WERI-Rb-1 (cell line): ENCODE measurements around the gene VPS13D.

ENCODE experiments used
- DNase-seq: peaks from one replicate; pipeline ENCODE4 v3.0.0-alpha.2; 2020
- H3K27ac ChIP-seq: fragments of 250-450 bp; sonication (Bioruptor Pico); 2 replicates; pipeline ENCODE4 v1.5.1; 2020; ENCODE audit warnings: mild to moderate bottlenecking, moderate library complexity
- H3K27me3 ChIP-seq: fragments of 250-450 bp; sonication (Bioruptor Pico); 2 replicates; pipeline ENCODE4 v1.5.1; 2021; ENCODE audit warnings: mild to moderate bottlenecking, low read depth, moderate library complexity; ENCODE audit not compliant: insufficient read depth, severe bottlenecking
- H3K36me3 ChIP-seq: fragments of 250-450 bp; sonication (Bioruptor Pico); 2 replicates; pipeline ENCODE4 v1.5.1; 2020; ENCODE audit warnings: mild to moderate bottlenecking, moderate library complexity
- H3K4me3 ChIP-seq: 2 replicates; pipeline ENCODE4 v1.5.1; 2011; ENCODE audit warnings: low read depth, mild to moderate bottlenecking, control low read depth, low read length
- H3K9me3 ChIP-seq: fragments of 250-450 bp; sonication (Bioruptor Pico); 2 replicates; pipeline ENCODE4 v1.5.1; 2021; ENCODE audit warnings: mild to moderate bottlenecking, moderate library complexity; ENCODE audit not compliant: severe bottlenecking
- TF ChIP-seq, protein P1 (sequence below): IDR thresholded peaks from 2 replicates; pipeline ENCODE4 v1.5.1; 2011; ENCODE audit warnings: low read depth, mild to moderate bottlenecking, control low read depth, inconsistent platforms, low read length

Gene VPS13D

DNA sequence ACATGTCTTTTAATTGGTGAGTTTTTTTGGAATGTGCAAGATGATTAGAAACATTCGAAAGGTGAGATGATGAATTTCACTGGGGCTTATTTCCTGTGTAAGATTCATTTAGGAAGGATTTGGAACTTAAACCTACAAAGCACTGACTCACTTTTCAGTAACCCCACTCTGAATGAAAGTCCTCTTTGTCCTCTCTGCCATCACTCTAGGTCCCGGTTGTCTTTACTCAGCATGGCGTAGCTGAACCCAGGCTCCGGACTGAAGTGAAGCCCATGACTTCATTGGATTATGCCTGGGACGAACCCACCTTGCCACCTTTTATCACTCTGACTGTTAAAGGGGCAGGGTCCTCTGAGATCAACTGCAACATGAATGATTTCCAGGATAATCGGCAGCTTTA is 139.4 kb downstream of the VPS13D start:
- Histone ChIP-seq H3K9me3 (no peaks in the 10 kb centered on the region), H3K4me3 (no peak overlapping the region), H3K27me3 (no peaks in the 10 kb centered on the region), H3K27ac (no peak overlapping the region), H3K36me3 (no peaks in the 10 kb centered on the region; the same call in none of the 2 replicates)
- no peak for DNase-seq
- TF ChIP-seq, protein P1, sequence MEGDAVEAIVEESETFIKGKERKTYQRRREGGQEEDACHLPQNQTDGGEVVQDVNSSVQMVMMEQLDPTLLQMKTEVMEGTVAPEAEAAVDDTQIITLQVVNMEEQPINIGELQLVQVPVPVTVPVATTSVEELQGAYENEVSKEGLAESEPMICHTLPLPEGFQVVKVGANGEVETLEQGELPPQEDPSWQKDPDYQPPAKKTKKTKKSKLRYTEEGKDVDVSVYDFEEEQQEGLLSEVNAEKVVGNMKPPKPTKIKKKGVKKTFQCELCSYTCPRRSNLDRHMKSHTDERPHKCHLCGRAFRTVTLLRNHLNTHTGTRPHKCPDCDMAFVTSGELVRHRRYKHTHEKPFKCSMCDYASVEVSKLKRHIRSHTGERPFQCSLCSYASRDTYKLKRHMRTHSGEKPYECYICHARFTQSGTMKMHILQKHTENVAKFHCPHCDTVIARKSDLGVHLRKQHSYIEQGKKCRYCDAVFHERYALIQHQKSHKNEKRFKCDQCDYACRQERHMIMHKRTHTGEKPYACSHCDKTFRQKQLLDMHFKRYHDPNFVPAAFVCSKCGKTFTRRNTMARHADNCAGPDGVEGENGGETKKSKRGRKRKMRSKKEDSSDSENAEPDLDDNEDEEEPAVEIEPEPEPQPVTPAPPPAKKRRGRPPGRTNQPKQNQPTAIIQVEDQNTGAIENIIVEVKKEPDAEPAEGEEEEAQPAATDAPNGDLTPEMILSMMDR, result no peak

DNA sequence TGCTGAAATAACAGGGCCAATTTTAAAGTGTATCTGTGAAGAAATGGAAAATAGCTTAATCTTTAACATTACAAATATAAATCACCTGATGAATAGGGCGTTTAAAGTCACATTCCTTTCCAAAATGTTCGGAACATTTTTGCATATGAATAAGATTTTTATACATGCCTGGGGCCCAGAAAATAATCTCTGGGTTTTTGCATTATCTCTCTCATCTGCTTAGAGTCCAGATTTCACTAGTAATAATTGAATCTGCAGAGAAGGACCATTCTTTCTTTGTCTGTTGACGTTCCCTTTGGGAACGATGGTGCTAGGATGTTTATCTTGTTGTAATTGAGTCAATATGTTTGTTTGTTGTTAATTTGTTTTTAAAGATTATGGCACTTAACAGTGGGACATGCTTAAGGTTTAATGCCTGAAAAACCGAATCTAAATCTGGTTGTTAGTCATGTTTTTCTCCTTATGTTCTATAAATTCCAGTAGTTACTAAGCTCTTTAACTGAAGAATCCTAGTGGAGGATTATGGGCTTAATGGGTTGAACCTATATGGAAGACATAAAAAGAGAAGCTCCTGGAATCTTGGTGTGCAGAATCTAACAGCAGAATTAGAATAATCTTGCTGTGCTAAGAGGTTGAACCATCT is 140.6 kb downstream of the VPS13D start:
- TF ChIP-seq, protein P1, result no peak
- Histone ChIP-seq H3K27ac (no peak overlapping the region), H3K27me3 (no peaks in the 10 kb centered on the region), H3K4me3 (no peak overlapping the region), H3K36me3 (no peaks in the 10 kb centered on the region; the same call in 1 of the 2 replicates), H3K9me3 (no peaks in the 10 kb centered on the region)
- DNase-seq, result no peak

DNA sequence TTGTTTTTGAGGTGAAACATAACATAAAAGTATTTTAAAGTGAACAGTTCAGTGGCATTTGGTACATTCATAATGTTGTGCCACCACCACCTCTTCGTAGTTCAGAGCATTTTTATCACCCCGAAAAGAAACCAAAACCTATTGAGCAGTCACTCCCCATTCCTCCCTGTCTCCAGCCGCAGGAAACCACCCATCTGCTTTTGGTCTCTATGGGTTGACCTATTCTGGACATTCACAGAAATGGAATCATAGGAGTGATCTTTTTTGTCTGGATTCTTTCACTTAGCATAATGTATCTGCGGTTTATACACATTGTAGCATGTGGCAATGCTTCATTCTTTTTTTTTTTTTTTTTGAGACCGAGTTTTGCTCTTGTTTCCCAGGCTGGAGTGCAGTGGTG is 141.2 kb downstream of the VPS13D start:
- TF ChIP-seq, protein P1, result no peak
- H3K9me3 ChIP-seq, result no peaks in the 10 kb centered on the region
- DNase-seq, result no peak
- no peak overlapping the region for H3K27ac ChIP-seq
- no peaks in the 10 kb centered on the region; the same call in 1 of the 2 replicates for H3K36me3 ChIP-seq
- no peaks in the 10 kb centered on the region for H3K27me3 ChIP-seq
- H3K4me3 ChIP-seq, result no peak overlapping the region

DNA sequence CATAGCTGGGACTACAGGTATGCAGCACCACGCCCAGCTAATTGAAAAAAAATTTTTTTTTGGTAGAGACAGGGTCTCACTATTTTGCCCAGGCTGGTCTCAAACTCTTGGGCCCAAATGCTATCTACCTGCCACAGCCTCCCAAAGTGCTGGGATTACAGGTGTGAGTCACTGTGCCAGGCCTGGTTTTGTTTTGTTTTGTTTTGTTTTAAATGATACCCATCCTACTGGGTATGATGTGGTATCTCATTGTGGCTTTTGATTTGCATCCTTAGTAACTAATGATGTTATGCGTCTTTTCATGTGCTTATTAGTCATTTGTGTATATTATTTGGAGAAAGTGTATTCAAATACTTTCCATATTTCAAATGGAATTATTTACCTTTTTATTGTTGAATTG is 142.3 kb downstream of the VPS13D start:
- Histone ChIP-seq H3K27me3 (no peaks in the 10 kb centered on the region), H3K4me3 (no peak overlapping the region), H3K27ac (no peak overlapping the region), H3K9me3 (no peaks in the 10 kb centered on the region), H3K36me3 (no peaks in the 10 kb centered on the region; the same call in 1 of the 2 replicates)
- no peak for DNase-seq
- TF ChIP-seq, protein P1, result no peak

DNA sequence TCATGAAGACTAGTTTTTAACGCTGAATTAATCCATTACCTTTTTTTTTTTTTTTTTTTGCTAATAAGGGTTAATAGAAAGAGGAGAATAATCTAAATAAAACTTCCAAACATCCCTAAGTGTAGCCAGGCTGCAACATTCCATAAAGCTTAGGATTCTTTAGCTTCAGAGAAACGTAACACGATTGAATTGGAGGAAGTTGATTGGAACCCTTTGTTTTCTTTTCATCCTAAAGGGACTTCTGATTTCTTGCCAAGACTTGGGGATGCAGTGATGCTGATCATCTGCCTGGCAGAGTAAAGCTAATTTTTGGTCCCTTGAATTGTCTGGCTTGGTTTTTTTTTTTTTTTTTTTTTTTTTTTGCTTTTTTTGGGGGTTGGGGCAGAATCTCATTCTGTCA is 142.9 kb downstream of the VPS13D start:
- no peak for DNase-seq
- Histone ChIP-seq H3K36me3 (no peaks in the 10 kb centered on the region; the same call in 1 of the 2 replicates), H3K27me3 (no peaks in the 10 kb centered on the region), H3K4me3 (no peak overlapping the region), H3K27ac (no peak overlapping the region), H3K9me3 (no peaks in the 10 kb centered on the region)
- TF ChIP-seq, protein P1, result no peak
